Mesothelial cell of epicardium (in vitro differentiated cells): Measurements from ENCODE around the gene TMPRSS9. TPM values are rescaled to one million over a fixed set of nuclear protein-coding genes. Genes with fewer than 3 reads are reported as not detected.
"Not testable (repeated sequence)": the region's sequence is repeated elsewhere in the genome, so short reads cannot be mapped to it uniquely, and the experiment has no call there.

ENCODE experiments used
- DNase-seq, 2 experiments: peaks; one replicate each; pipeline ENCODE4 v3.0.0; 2021; ENCODE audit warnings: low spot score in 2 of 2; ENCODE audit not compliant: unreplicated experiment in 2 of 2
- H3K27ac Mint-ChIP-seq: 2 replicates; pipeline ENCODE4 v1.8.0; 2021; ENCODE audit warnings: mixed read lengths
- H3K27me3 Mint-ChIP-seq: 2 replicates; pipeline ENCODE4 v1.8.0; 2021; ENCODE audit warnings: low read depth, mixed read lengths
- H3K36me3 Mint-ChIP-seq: 2 replicates; pipeline ENCODE4 v1.8.0; 2021; ENCODE audit warnings: mixed read lengths
- H3K4me1 Mint-ChIP-seq: 2 replicates; pipeline ENCODE4 v1.8.0; 2021; ENCODE audit warnings: mixed read lengths
- H3K4me3 Mint-ChIP-seq: 2 replicates; pipeline ENCODE4 v1.8.0; 2021; ENCODE audit warnings: mild to moderate bottlenecking, moderate library complexity, mixed read lengths
- H3K9me3 Mint-ChIP-seq: 2 replicates; pipeline ENCODE4 v1.8.0; 2021; ENCODE audit warnings: mixed read lengths
- CTCF ChIP-seq: fragments of 200-600 bp; sonication (generic); IDR thresholded peaks from one replicate; pipeline ENCODE4 v1.5.0; 2021; ENCODE audit warnings: antibody characterized with exemption; ENCODE audit not compliant: unreplicated experiment
- total RNA-seq: library from RNA; stranded (reverse); gene quantifications from 3 replicates; pipeline ENCODE4 v1.2.1, GENCODE V29; 2021

TMPRSS9 gene
- total RNA-seq, 1 donor from 2014 or later: 1.4 TPM

GRCh38 chr19:2413159-2413558 lies 53.1 kb downstream of the TMPRSS9 start:
- Mint-ChIP-seq H3K9me3 (peaks cover 10% of the 10 kb centered on the region), H3K4me1 (no peaks in the 10 kb centered on the region), H3K4me3 (no peak overlapping the region), H3K27me3 (peaks cover 2% of the 10 kb centered on the region), H3K27ac (no peak overlapping the region), H3K36me3 (peaks cover 9% of the 10 kb centered on the region)
- no peak for DNase-seq
- TF ChIP-seq CTCF: no peak

DNA sequence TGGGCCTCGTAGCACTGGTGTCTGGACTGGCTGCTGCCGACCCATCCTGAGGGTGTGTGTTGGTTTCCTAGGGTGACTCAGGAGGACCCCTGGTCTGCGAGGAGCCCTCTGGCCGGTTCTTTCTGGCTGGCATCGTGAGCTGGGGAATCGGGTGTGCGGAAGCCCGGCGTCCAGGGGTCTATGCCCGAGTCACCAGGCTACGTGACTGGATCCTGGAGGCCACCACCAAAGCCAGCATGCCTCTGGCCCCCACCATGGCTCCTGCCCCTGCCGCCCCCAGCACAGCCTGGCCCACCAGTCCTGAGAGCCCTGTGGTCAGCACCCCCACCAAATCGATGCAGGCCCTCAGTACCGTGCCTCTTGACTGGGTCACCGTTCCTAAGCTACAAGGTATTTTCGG lies 53.6 kb downstream of the TMPRSS9 start:
- no peak for DNase-seq
- no peak for TF ChIP-seq CTCF
- Mint-ChIP-seq H3K4me1 (no peaks in the 10 kb centered on the region), H3K36me3 (peaks cover 9% of the 10 kb centered on the region), H3K9me3 (peaks cover 10% of the 10 kb centered on the region), H3K4me3 (no peak overlapping the region), H3K27me3 (peaks cover 2% of the 10 kb centered on the region), H3K27ac (no peak overlapping the region)

DNA sequence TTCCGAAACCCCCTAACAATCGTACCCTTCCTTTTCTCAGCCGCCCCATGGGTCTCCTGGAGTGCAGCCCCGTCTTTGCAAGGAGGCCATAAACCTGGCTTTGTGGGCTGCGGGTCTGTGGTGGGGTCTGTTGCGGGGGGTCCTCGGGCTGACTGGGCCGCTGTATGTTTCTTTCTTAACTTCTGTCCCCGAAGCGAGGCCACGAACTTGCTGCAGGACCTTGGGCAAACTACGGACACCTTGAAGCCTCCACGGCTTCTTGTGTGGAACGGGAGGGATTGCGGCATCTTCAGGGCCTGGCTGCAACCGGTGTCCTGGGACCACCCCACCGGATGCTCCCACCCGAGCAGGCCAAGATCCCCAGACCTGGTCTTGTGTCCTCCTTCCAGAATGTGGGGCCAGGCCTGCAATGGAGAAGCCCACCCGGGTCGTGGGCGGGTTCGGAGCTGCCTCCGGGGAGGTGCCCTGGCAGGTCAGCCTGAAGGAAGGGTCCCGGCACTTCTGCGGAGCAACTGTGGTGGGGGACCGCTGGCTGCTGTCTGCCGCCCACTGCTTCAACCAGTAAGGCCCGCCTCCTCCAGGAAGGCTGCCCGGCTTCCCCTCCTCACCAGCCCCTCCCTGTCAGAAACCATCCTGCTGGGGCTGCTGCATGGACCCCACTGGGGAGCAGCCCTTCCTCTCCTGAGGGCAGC lies 55.4 kb downstream of the TMPRSS9 start:
- no peak overlapping the region for H3K27ac Mint-ChIP-seq
- no peaks in the 10 kb centered on the region for H3K4me1 Mint-ChIP-seq
- H3K4me3 Mint-ChIP-seq: no peak overlapping the region
- peaks cover 9% of the 10 kb centered on the region for H3K36me3 Mint-ChIP-seq
- no peak for TF ChIP-seq CTCF
- no peak for DNase-seq
- peaks cover 4% of the 10 kb centered on the region for H3K9me3 Mint-ChIP-seq
- peaks cover 2% of the 10 kb centered on the region for H3K27me3 Mint-ChIP-seq

DNA sequence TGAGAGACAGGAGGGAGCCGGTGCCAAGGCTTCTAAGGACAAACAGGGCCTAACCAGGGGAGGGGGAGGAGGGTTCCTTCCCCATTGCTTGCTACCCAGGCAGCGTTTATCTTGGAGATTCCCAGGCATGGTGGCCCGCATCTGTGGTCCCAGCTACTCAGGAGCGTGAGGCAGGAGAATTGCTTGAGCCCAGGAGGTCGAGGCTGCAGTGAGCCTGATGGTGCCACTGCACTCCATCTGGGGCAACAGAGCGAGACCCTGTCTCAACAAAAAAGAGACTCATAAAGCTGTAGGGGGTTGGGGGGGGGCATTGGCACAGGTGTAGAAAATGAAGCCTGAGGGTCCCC lies 55.9 kb downstream of the TMPRSS9 start:
- TF ChIP-seq CTCF: no peak
- Mint-ChIP-seq H3K4me3 (no peak overlapping the region), H3K27me3 (peaks cover 2% of the 10 kb centered on the region), H3K27ac (no peak overlapping the region), H3K9me3 (peaks cover 4% of the 10 kb centered on the region), H3K4me1 (no peaks in the 10 kb centered on the region), H3K36me3 (peaks cover 9% of the 10 kb centered on the region)
- no peak for DNase-seq

- H3K27me3 Mint-ChIP-seq: peaks cover 2% of the 10 kb centered on the region
- H3K4me3 Mint-ChIP-seq: no peak overlapping the region
- peaks cover 4% of the 10 kb centered on the region for H3K9me3 Mint-ChIP-seq
- no peak overlapping the region for H3K27ac Mint-ChIP-seq
- no peak for DNase-seq
- H3K36me3 Mint-ChIP-seq: peaks cover 9% of the 10 kb centered on the region
- no peak for TF ChIP-seq CTCF
- H3K4me1 Mint-ChIP-seq: no peaks in the 10 kb centered on the region
These were observed 56.4 kb downstream of the TMPRSS9 start for GRCh38 chr19:2416321-2417097.

GRCh38 chr19:2417436-2417835 lies 57.4 kb downstream of the TMPRSS9 start:
- DNase-seq, H3K4me1 Mint-ChIP-seq, H3K27me3 Mint-ChIP-seq, H3K9me3 Mint-ChIP-seq, H3K36me3 Mint-ChIP-seq, H3K4me3 Mint-ChIP-seq, H3K27ac Mint-ChIP-seq: not testable (repeated sequence)
